Measurements from ENCODE around the gene GORAB. TPM values are rescaled to one million over a fixed set of nuclear protein-coding genes. Genes with fewer than 3 reads are reported as not detected.

GORAB gene
- total and polyA plus RNA-seq, 9 donors: 9.1 to 24.0 (median 12.0) TPM

- no peak overlapping the region for H3K27ac ChIP-seq
- H3K27me3 ChIP-seq: peaks cover 2% of the 10 kb centered on the region
- no peaks in the 10 kb centered on the region for H3K9me3 ChIP-seq
- no peaks in the 10 kb centered on the region for H3K36me3 ChIP-seq
- no peak for TF ChIP-seq POLR2A (IDR thresholded peaks at IDR 0.05)
- TF ChIP-seq EP300 (IDR thresholded peaks at IDR 0.05): no peak
- no peak for TF ChIP-seq CTCF (IDR thresholded peaks at IDR 0.05)
- DNase-seq: no peak
- H3K4me3 ChIP-seq: no peak overlapping the region
- H3K4me1 ChIP-seq (ENCODE audit: insufficient read depth): no peaks in the 10 kb centered on the region
- intact Hi-C loops (cut with DNase I): no loop called here
- WGBS, 3 donors: 13 to 21% (median 20%) methylated on average over 3 of the region's 3 CpGs
Observed at GRCh38 chr1:170494369-170494768, 37.6 kb upstream of the GORAB start.

- TF ChIP-seq EP300 (IDR thresholded peaks at IDR 0.05) (no peak), CTCF (IDR thresholded peaks at IDR 0.05) (no peak), POLR2A (IDR thresholded peaks at IDR 0.05) (no peak)
- no peaks in the 10 kb centered on the region for H3K9me3 ChIP-seq
- no peak overlapping the region for H3K4me3 ChIP-seq
- DNase-seq: no peak
- H3K36me3 ChIP-seq: no peaks in the 10 kb centered on the region
- 53 to 55% (median 54%) methylated on average over 2 of the region's 2 CpGs for WGBS, 3 donors
- peaks cover 2% of the 10 kb centered on the region for H3K27me3 ChIP-seq
- H3K4me1 ChIP-seq (ENCODE audit: insufficient read depth): no peaks in the 10 kb centered on the region
- intact Hi-C loops (cut with DNase I): no loop called here
- H3K27ac ChIP-seq: no peak overlapping the region
Observed at GRCh38 chr1:170495006-170495405, 37.0 kb upstream of the GORAB start.

- Histone ChIP-seq H3K27me3 (no peaks in the 10 kb centered on the region), H3K4me3 (no peak overlapping the region)
Observed at GRCh38 chr1:170498876-170499275, 33.1 kb upstream of the GORAB start.

GRCh38 chr1:170503665-170504064 lies 28.3 kb upstream of the GORAB start:
- 7 to 13% (median 9%) methylated on average over 1 of the region's 1 CpG for WGBS, 3 donors

More at GRCh38 chr1:170498876-170499275, 33.1 kb upstream of the GORAB start:
- 9 to 20% (median 19%) methylated on average over 1 of the region's 1 CpG for WGBS, 3 donors
- H3K9me3 ChIP-seq: no peaks in the 10 kb centered on the region
- TF ChIP-seq EP300 (IDR thresholded peaks at IDR 0.05) (no peak), CTCF (IDR thresholded peaks at IDR 0.05) (no peak), POLR2A (IDR thresholded peaks at IDR 0.05) (no peak)
- H3K27ac ChIP-seq: no peak overlapping the region
- intact Hi-C loops (cut with DNase I): no loop called here
- no peaks in the 10 kb centered on the region for H3K36me3 ChIP-seq
- no peak for DNase-seq
- no peaks in the 10 kb centered on the region for H3K4me1 ChIP-seq (ENCODE audit: insufficient read depth)

More at GRCh38 chr1:170503665-170504064, 28.3 kb upstream of the GORAB start:
- H3K27me3 ChIP-seq: no peaks in the 10 kb centered on the region
- no peak overlapping the region for H3K4me3 ChIP-seq
- H3K27ac ChIP-seq: no peak overlapping the region
- intact Hi-C loops (cut with DNase I): no loop called here
- no peaks in the 10 kb centered on the region for H3K9me3 ChIP-seq
- no peak for DNase-seq
- no peaks in the 10 kb centered on the region for H3K4me1 ChIP-seq (ENCODE audit: insufficient read depth)
- H3K36me3 ChIP-seq: no peaks in the 10 kb centered on the region
- no peak for TF ChIP-seq POLR2A (IDR thresholded peaks at IDR 0.05)
- TF ChIP-seq CTCF (IDR thresholded peaks at IDR 0.05): no peak
- TF ChIP-seq EP300 (IDR thresholded peaks at IDR 0.05): no peak
